GM18951 (cell line): Measurements from ENCODE around the gene PHC2.

Experiments used
- POLR2A ChIP-seq: IDR thresholded peaks from 4 replicates; pipeline ENCODE4 v1.6.1; 2011; ENCODE audit warnings: mild to moderate bottlenecking; ENCODE audit not compliant: insufficient read length, insufficient read depth; ENCODE audit errors: extremely low read depth
- in situ Hi-C: fragments of 300-500 bp; cut with MboI; formaldehyde crosslinking; loops from one replicate; pipeline ENCODE4 v1.12.0; 2022; ENCODE audit warnings: low sequenced_read_pairs, mixed read lengths, inconsistent platforms; ENCODE audit not compliant: unreplicated experiment

Gene PHC2

GRCh38 chr1:33324677-33325575 is 106.0 kb downstream of the PHC2 start:
- no peak for TF ChIP-seq POLR2A
- in situ Hi-C loops: no loop called here

- in situ Hi-C loops: no loop called here
- no peak for TF ChIP-seq POLR2A
Observed at GRCh38 chr1:33323663-33324477, 107.0 kb downstream of the PHC2 start.

GRCh38 chr1:33322870-33323585 is 107.9 kb downstream of the PHC2 start:
- no peak for TF ChIP-seq POLR2A
- in situ Hi-C loops: no loop called here

GRCh38 chr1:33322109-33322508 is 108.8 kb downstream of the PHC2 start:
- no peak for TF ChIP-seq POLR2A
- in situ Hi-C loops: no loop called here

- in situ Hi-C loops: no loop called here
- no peak for TF ChIP-seq POLR2A
Observed at GRCh38 chr1:33321178-33321577, 109.7 kb downstream of the PHC2 start.

- in situ Hi-C loops: no loop called here
Observed at GRCh38 chr1:33320619-33321165, 110.2 kb downstream of the PHC2 start, which contains the start of gene A3GALT2. Gene A3GALT2 (minus strand): TSS chr1:33321098. CDS start chr1:33321098, 0 bp downstream.

GRCh38 chr1:33319949-33320618 is 110.8 kb downstream of the PHC2 start:
- no peak for TF ChIP-seq POLR2A
- in situ Hi-C loops: no loop called here

More at GRCh38 chr1:33320619-33321165, 110.2 kb downstream of the PHC2 start, which contains the start of gene A3GALT2:
- TF ChIP-seq POLR2A: no peak

GRCh38 chr1:33319186-33319948 is 111.5 kb downstream of the PHC2 start:
- in situ Hi-C loops: no loop called here
- TF ChIP-seq POLR2A: no peak

- no peak for TF ChIP-seq POLR2A
- in situ Hi-C loops: no loop called here
Observed at GRCh38 chr1:33317946-33318345, 112.9 kb downstream of the PHC2 start.

GRCh38 chr1:33317354-33317753 is 113.5 kb downstream of the PHC2 start:
- no peak for TF ChIP-seq POLR2A
- in situ Hi-C loops: no loop called here

GRCh38 chr1:33316601-33317000 is 114.3 kb downstream of the PHC2 start:
- no peak for TF ChIP-seq POLR2A
- in situ Hi-C loops: no loop called here
